ENCODE results near the gene MAPK11. TPM values are rescaled to one million over a fixed set of nuclear protein-coding genes. Genes with fewer than 3 reads are reported as not detected.

The MAPK11 gene
- total and polyA plus RNA-seq, 9 of the 15 experiments (the other 6 are each of a cell fraction or from before 2014, with no cell fraction given) = 0.06 to 14.6 (median 5.3) TPM

DNA sequence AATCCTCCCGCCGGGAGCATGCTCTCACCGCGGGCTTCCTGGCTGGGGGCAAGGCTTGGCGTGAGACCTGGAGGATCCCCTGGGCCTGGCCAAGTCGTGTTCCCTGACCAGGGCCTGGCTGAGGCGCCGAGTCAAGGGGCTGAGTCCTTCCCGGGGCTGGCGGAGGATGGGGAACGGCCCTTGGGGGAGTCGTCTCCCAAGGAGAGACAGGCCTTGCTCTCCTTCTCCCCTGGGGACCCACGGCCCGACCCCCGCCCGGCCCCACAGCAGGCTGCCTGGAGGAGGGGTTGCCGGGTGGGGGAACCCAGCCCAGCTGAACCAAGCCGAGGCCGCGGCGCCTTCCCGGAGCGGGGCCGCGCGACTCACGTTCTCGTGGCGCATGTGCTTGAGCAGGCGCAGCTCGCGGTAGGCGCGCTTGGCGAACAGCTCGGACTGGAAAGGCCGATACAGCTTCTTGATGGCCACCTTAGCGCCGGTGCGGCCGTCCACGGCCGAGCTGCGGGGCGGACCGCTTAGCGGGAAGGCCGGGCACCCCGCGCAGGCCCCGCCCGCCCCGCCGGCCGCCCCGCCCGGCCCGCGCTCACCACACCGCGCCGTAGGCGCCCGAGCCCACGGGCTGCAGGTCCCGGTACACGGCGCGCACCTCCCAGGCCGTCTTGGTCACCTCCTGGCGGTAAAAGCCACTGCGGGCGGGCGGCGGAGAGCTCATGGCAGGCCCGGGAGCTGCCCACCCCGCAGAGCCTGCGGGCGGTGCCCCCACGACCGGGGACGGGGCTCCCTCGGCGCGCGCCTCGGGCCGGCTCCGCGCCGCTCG, 9.2 kb downstream of the MAPK11 start (continued):
- TF ChIP-seq SRSF9 (IDR thresholded peaks at IDR 0.05; ENCODE audit: borderline replicate concordance, low read depth, low read length) = no peak
- TF ChIP-seq ZNF146 (CRISPR knock-in tag; IDR thresholded peaks at IDR 0.05; ENCODE audit: unreplicated experiment) = no peak
- TF ChIP-seq KDM5B (IDR thresholded peaks at IDR 0.05; ENCODE audit: insufficient replicate concordance, low read depth, low read length) = peak; percentile 30
- TF ChIP-seq SETDB1 (IDR thresholded peaks at IDR 0.05; ENCODE audit: low read length) = no peak
- no peak for TF ChIP-seq MAZ (CRISPR knock-in tag; conservative IDR thresholded peaks at IDR 0.05 in 1 of 2, IDR thresholded peaks at IDR 0.05 in 1 of 2)
- no peak for TF ChIP-seq ZNF449 (CRISPR knock-in tag; IDR thresholded peaks at IDR 0.05)
- TF ChIP-seq ADNP (tag; IDR thresholded peaks at IDR 0.05) = no peak
- TF ChIP-seq FIP1L1 (IDR thresholded peaks at IDR 0.05; ENCODE audit: low read depth, low read length, poor library complexity, severe bottlenecking) = peak; percentile 31
- TF ChIP-seq ZFPM2 (CRISPR knock-in tag; IDR thresholded peaks at IDR 0.05) = no peak
- TF ChIP-seq ZNF280B (CRISPR knock-in tag; IDR thresholded peaks at IDR 0.05) = no peak
- TF ChIP-seq ZNF551 (CRISPR knock-in tag; IDR thresholded peaks at IDR 0.05) = no peak
- TF ChIP-seq, protein P1, sequence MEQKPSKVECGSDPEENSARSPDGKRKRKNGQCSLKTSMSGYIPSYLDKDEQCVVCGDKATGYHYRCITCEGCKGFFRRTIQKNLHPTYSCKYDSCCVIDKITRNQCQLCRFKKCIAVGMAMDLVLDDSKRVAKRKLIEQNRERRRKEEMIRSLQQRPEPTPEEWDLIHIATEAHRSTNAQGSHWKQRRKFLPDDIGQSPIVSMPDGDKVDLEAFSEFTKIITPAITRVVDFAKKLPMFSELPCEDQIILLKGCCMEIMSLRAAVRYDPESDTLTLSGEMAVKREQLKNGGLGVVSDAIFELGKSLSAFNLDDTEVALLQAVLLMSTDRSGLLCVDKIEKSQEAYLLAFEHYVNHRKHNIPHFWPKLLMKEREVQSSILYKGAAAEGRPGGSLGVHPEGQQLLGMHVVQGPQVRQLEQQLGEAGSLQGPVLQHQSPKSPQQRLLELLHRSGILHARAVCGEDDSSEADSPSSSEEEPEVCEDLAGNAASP (IDR thresholded peaks at IDR 0.05) = no peak
- TF ChIP-seq, protein P2, sequence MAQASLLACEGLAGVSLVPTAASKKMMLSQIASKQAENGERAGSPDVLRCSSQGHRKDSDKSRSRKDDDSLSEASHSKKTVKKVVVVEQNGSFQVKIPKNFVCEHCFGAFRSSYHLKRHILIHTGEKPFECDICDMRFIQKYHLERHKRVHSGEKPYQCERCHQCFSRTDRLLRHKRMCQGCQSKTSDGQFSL (CRISPR knock-in tag; IDR thresholded peaks at IDR 0.05) = peak; percentile 53; the same call in 1 of the 2 replicates
- TF ChIP-seq, protein P2 (tag; IDR thresholded peaks at IDR 0.05) = no peak
- TF ChIP-seq, protein P3, sequence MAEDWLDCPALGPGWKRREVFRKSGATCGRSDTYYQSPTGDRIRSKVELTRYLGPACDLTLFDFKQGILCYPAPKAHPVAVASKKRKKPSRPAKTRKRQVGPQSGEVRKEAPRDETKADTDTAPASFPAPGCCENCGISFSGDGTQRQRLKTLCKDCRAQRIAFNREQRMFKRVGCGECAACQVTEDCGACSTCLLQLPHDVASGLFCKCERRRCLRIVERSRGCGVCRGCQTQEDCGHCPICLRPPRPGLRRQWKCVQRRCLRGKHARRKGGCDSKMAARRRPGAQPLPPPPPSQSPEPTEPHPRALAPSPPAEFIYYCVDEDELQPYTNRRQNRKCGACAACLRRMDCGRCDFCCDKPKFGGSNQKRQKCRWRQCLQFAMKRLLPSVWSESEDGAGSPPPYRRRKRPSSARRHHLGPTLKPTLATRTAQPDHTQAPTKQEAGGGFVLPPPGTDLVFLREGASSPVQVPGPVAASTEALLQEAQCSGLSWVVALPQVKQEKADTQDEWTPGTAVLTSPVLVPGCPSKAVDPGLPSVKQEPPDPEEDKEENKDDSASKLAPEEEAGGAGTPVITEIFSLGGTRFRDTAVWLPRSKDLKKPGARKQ (CRISPR knock-in tag; IDR thresholded peaks at IDR 0.05) = no peak
- no peak for TF ChIP-seq PHB2 (IDR thresholded peaks at IDR 0.05; ENCODE audit: low read depth)
- TF ChIP-seq SNRNP70 (optimal IDR thresholded peaks at IDR 0.05; ENCODE audit: low read depth, low read length) = no peak
- no peak for TF ChIP-seq CREM (IDR thresholded peaks at IDR 0.05; ENCODE audit: low read depth)
- TF ChIP-seq ZNF12 (CRISPR knock-in tag; IDR thresholded peaks at IDR 0.05) = no peak
- TF ChIP-seq PPARD (CRISPR knock-in tag; IDR thresholded peaks at IDR 0.05) = no peak
- no peak for TF ChIP-seq BRD9 (IDR thresholded peaks at IDR 0.05; ENCODE audit: low read depth, partially characterized antibody)

Data from K562 (cell line).